ENCODE results near the gene YBX1.
"Not testable (repeated sequence)": the region's sequence is repeated elsewhere in the genome, so short reads cannot be mapped to it uniquely, and the experiment has no call there.

The YBX1 gene

DNA sequence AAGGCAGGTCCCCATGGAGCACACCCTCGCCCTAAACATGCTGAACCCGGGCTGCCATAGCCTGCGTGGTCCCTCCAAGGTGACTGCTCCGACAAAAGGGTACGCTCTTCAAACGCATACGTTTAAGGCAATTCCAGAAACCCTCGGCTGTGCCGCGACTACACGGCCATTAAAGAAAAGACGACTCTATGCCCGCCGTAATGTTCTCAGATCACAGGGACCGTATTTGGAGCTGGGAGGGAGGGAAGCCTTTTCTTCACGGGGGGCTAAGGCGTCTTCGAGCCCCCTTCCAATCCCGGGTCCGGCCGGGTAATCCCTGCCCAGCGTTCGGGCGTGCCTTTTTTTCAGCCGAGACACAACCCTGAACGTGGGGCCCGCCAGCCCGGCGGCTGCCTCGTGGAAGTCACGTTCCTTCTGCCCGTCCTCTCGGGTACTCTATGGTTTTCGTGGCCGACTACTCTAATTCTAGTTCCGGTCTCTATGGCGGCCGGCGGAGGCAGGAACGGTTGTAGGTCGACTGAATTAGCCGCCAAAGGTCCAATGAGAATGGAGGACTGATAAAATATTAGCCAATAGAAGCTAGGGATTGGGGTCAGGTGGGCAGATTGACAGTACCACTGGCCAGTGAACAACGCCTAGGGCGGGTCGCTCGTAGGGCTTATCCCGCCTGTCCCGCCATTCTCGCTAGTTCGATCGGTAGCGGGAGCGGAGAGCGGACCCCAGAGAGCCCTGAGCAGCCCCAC is at the start of gene YBX1:
TSS of gene YBX1 (plus strand) at position 678 of the 743 bp plus-strand sequence. CDS start 148 bp downstream, outside the sequence.
- peak; percentile 87 to 91 (median 88) for DNase-seq (ENCODE audit: low read depth in 4 of 4, low spot score in 1 of 4)

DNA sequence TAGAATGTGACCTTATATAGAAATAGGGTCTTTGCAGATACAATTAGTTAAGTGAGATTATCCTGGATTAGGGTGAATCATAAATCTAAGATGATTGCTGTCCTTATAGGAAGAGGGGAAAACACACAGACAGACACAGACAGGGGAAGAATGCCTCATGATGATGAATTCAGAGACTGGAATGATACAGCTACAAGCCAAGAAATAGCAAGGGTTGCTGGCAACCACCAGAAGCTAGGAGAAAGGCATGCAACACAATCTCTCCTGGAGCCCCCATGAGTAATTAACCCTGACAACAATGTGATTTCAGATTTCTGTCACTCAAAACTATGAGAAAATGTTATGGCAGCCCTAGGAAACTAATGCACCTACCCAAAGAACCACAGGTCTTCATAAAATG is 43.1 kb upstream of the YBX1 start:
- DNase-seq (ENCODE audit: low read depth in 4 of 4, low spot score in 1 of 4): no peak

DNA sequence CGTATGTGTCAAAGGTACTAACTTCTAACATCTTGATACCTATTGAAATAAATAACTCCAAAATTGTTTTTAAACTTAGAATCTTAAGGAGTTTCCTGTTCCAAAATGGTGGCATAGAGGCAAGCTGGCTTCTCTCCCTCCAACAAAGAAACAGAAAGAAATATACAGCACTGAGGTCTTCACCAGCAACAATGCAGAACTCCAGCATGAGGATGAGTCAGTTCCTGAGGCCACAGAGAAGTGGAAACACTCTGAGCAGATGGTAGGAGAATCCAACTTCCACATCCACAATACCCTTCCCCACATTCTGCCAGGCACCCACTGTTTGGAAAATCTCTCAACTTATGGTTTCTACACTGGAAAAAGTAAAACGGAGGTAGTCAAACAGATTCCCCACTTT is 36.2 kb upstream of the YBX1 start:
- DNase-seq (ENCODE audit: low read depth in 4 of 4, low spot score in 1 of 4): no peak

DNA sequence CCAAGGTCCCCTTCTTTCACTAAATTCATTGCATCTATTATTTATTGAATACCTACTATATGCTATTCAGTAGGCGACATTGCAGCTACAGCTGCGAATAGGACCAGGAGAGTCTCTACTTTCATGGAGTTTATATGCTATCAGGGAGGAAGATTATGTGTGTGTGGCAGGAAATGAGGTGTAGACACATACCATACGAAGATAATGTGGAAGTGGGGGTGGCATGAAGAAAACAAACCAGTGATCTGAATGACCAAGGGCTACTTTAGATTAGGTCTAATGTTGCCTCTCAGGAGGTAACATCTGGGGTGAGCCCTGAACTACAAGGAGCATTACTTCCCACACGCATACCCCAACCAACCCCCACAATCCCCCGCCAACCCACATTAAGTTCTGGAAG is 25.0 kb upstream of the YBX1 start:
- DNase-seq (ENCODE audit: low read depth in 4 of 4, low spot score in 1 of 4): no peak

DNA sequence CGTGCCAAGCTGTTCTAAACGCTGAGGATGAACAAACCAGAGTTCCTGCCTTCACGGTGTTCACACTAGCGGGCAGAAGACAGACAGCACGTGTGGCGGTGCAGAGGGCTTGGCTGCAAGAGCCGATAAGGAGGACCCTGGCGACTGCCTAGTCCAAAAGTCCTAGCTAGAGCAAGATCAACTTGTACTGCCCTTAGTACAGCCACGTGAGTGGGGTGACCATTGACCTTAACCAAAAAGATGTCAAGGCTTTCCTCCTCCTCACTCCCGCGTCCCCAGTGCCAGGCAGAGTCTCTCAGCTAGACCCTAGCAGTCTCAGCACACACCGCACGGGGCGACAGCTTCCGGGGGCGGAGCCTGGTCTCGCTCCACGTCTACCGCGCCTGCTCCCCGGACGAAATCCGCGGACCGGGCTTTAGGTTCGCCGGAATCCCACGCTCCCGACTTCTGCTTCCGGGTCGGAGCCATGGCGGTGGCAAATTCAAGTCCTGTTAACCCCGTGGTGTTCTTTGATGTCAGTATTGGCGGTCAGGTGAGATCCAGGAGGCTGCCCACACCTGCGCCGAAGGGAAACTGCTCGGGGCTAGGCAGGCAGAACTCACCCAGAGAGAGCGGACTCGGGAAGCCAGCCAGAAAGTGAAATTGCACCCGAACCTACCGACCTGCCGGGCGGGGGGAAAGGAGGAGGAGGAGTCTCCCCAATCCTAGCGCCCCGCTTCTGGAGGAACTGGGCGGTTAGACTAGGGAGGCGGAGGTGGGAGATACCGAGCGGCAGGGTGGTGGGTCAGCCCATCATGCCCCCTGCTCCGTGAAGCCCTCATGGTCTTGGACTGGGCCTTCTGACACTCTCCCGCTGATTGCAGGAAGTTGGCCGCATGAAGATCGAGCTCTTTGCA is 24.0 kb upstream of the YBX1 start, which contains the start of gene PPIH:
TSS of gene PPIH (plus strand) at position 443 of the 896 bp plus-strand sequence. CDS start at position 467, 24 bp downstream.
- DNase-seq (ENCODE audit: low read depth in 4 of 4, low spot score in 1 of 4): peak; percentile 90 to 94 (median 94)

DNA sequence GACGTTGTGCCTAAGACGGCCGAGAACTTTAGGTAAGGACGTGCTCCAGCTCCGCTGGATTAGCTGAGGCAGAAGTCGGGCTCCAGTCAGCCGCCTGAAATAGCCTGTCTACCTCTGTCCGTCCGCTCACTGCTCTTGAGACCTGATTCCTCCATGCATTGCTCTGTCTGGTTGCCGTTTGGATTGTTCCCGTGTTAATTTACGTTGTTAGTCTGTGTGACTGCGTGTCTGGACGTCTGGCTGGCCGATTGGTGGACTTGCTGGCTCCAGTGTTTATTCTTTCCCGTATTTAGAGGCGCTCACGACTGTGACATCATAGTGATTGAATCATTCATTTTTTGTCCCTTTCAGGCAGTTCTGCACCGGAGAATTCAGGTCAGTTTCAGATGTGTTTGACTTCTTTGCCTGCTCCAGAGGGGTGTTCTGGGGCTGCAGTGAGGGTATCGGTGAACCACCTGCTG is 23.3 kb upstream of the YBX1 start:
- no peak for DNase-seq (ENCODE audit: low read depth in 4 of 4, low spot score in 1 of 4)

DNA sequence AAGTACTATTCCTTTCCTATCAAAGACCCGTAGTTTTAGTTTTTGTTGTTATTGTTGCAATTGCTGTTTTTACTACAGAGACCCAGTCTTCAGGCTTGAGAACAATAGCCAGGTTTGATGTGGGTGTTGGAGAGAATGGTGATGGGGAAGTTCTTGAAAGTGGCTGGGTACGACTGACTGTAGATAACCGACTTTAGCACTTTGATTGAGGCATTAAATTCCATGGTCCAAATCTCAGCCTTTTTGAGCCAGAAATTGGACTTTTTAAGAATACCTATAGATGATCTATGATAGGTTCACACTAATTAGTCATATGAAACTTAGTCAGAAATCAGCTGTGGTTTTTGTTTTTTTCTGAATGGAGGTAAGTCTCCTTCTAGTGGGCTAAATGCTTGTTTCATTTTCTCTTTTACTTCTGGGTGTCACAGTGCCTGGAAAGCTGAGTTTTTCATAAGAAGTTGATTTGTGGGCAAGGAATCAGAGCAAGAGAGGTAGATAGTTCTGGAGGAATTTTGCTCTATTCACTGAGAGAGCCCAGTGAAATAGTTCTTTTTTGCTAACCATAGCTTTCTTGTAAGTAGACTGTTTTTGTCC is 21.2 kb upstream of the YBX1 start:
- no peak for DNase-seq (ENCODE audit: low read depth in 4 of 4, low spot score in 1 of 4)

DNA sequence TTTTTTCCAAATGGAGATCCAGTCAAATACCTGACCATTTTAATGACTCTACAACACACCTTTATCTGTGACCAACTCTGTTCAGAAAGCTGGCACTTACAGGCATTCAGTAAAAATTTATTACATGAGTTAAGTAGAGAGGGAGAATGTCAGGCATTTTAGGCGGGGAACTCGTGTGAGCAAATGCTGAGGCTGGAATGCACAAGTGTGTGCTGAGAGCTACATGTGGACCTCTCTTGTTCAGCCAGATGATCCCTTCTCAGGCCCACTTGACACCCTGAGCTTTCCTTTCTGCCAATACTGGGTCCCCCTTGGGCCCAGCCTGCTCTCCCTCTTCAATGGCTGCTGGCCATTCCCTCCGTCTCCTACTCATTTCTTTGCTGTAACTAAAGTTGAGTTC is 12.3 kb upstream of the YBX1 start:
- no peak for DNase-seq (ENCODE audit: low read depth in 4 of 4, low spot score in 1 of 4)

DNA sequence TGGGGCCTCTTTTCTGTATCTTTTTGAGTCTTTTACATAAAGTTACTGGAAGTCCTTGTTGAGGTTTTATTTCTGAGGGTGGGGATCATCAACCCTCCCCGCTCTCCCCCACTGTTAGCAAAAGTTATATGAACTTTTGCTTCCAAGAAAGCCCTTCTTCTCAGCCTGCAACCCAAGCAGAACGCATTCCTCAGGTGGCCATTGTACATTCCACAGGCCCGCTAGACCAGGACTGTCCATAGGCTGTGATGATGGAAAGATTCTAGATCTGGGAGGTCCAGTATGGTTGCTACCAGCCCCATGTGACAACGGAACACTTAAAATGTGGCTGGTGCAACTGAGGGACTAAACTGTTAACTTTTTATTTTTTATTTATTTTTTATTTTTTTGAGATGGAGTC is 11.8 kb upstream of the YBX1 start:
- DNase-seq (ENCODE audit: low read depth in 4 of 4, low spot score in 1 of 4): no peak

DNA sequence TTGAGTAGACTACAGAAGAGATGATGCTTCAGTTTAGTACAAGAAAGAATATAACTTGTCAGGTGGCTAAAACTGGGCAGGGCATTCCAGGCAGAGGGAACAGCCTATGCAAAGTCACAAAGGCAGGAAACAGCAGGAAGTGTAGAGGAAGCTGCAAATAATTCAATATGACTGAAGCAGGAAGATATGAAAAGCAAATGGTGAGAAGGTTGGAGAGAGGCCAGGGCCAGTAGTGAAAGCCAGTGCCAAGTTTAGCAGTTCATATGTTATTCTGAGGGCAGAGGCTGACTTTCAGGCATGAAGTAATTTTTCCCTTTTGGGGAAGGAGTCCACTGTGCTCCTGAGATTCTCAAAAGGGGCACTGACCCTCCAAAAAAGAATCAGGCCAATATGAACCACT is 8.0 kb upstream of the YBX1 start:
- DNase-seq (ENCODE audit: low read depth in 4 of 4, low spot score in 1 of 4): no peak

DNA sequence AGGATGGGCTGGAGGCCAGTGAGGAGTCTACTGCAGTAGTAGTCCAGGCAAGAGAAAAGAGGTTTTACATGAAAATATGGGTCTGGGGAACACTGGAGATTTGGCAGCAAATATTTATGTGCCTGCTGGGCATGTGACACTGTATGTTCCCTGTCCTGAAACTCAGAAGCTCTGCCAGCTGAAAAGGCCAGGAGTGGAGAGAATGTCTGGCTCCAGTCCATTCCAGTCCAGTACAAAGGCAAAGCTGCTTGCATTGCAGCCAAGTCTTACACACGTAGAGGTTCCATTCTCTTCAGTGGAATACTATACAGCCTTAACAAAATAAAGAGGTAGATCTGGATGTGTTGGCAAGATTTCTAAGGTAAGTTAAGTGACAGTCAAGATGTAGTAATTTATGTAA is 7.5 kb upstream of the YBX1 start:
- no peak for DNase-seq (ENCODE audit: low read depth in 4 of 4, low spot score in 1 of 4)

DNA sequence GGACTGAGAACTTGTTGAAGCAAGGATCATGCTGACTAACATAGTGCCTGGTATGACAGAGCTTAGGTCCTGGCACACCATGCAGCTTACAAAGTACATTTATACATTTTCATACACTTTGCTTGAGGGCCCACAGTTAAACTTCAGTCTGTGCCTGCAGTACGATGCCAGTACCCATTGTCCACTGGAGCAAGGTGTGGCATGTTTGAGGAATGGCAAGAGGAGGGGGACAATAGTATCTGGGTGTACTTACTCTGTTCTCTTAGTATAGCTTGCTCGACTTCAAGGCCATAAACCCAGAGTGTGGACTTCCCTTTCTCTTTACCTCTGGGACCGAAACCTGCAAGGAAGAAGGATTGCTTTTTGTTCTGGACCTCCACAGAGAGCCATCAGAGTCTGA is 6.8 kb upstream of the YBX1 start:
- DNase-seq (ENCODE audit: low read depth in 4 of 4, low spot score in 1 of 4): no peak

DNA sequence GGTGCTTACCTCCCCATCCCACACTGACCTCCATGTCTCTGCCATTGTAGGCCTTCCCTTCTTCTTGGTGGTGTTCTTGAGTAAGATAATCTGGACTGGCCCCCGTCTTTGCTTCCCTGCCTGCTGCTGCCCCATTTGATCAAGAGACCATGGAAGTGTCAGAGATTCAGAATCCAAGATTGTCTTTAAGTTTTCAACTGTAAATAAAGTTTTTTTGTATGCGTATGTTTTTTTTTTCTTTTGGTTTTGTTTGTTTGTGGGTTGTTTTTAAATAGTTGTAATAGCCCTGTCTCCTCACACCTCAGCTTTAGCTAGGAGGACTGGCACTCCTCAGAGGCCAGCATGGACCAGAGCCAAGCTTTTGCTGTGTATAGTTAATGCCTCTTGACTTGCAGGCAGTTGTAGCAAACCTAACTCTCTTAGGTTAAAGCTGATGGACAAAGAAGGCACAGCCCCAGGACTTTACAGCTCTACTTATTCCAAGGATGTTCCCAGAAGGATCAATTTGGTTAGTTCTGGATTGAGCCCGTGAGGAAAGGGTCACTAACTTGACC is 5.6 kb upstream of the YBX1 start:
- no peak for DNase-seq (ENCODE audit: low read depth in 4 of 4, low spot score in 1 of 4)

DNA sequence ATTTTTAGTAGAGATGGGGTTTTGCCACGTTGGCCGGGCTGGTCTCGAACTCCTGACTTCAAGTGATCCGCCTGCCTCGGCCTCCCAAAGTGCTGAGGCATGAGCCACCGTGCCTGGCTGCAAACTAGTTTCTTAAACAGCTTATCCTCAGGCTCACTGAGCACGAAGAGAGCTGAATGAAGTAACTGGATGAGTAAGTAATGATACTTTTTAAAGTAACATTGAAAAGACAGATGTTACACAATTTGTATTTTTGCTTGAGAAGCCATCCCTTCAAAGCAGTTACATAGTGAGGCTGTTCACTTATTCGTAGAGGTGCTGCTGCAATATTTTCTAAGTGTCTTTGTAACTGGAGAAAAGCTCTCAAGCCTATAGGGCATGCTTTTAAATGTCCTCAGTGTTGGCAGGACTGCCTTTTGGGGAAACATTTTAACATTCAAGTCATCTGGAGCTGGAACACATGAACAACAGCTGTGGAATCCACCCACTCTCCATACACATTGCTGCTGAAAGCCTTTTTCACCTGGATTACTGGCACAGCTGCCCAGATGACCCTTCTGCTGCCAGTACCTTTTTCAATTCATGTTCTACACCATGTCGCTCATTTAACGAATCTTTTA is 2.7 kb upstream of the YBX1 start:
- DNase-seq (ENCODE audit: low read depth in 4 of 4, low spot score in 1 of 4): no peak

DNA sequence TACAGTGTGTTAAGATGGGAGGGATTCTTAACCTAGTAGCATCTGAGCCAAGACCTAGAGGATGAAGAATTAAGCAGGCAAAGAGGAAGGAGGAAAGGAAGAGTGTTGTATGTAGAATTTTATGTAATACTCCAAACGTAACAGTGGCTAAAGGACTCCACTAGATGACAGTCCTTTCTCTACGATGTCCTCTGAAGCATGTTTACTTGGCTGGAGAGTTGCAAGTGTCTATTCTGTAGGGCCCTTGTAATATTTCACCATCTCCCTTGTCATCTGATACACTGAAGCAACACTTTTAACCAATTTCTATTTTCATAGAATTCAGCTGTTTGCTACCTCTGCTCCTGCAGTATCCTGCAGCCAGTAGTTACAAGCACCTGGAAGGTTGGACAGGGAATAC is 2.2 kb upstream of the YBX1 start:
- no peak for DNase-seq (ENCODE audit: low read depth in 4 of 4, low spot score in 1 of 4)

DNA sequence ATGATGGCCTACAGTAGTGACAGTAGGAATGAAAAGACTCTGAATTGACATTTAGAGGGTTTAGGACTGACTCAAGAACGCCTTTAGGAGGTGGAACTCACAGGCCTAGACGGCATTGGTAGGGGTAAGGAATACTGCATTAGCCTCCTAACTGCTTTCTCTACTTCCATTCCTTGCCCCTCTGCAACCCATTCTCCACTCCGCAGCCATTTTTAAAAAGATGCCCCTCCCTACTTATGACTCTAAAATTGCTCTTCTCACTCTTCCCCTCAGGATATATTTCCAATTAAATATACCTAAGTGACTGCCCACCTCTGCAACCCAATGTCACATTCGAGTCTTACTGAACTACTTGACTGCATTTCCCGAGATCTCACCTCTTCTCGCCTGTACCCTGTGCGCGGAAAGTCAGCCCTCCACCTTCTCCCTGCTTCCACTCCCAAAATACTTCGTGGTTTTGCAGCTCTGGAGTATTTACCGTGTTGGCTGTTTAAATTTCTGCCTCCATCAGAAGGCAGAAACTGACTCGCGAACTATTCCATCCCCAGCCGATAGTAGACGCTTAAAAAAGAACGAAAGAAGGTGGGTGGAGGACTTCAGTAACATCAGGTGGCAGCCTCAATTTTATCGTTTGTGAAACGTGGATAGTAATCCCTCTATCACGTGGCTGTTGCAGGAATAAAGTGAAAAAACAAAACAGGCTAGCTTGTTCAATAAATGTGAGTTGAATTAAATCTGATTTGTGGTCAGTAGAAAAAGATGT is 1.1 kb upstream of the YBX1 start:
- no peak for DNase-seq (ENCODE audit: low read depth in 4 of 4, low spot score in 1 of 4)

DNA sequence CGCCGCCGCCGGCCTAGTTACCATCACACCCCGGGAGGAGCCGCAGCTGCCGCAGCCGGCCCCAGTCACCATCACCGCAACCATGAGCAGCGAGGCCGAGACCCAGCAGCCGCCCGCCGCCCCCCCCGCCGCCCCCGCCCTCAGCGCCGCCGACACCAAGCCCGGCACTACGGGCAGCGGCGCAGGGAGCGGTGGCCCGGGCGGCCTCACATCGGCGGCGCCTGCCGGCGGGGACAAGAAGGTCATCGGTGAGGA is 193 bp downstream of the YBX1 start:
- DNase-seq (ENCODE audit: low read depth in 4 of 4, low spot score in 1 of 4): not testable (repeated sequence)

DNA sequence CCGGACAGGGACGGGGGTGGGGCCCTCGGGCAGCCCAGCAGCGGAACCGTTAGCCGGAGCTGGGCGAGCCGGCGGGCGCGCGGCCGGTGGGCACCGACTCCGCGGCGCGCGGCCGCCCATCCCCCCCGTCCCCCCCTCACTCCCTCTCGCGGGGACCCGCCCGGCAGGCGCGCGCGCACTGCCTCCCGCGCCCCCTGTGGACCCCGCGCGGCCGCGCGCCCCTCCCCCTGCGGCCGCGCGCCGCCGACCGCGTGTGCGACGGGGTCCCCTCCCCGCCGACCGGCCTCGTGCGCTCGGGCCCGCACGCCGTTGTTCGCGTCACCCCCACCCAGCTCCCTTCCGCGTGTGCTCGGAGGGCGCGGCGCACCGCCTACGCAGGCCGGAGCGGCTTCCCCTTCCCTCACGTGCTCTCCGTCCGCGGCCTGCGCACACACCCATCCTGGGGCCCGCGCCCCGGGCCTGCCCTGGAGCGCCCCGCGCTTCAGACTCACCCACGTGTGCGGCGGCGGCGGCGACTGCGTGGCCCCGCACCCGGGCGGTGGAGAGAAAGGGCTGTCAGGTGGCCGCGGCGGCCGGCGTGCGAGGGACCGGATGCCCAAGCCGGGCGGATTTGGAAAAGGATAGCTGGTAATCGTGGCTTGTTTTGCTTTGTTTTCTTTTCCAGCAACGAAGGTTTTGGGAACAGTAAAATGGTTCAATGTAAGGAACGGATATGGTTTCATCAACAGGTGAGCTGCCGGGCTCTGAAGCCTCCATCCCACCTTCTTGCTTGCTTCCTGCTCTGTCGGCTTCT is 717 bp downstream of the YBX1 start:
- peak in 3 of 4 experiments; percentile 33 to 57 (median 45) for DNase-seq (ENCODE audit: low read depth in 4 of 4, low spot score in 1 of 4)

DNA sequence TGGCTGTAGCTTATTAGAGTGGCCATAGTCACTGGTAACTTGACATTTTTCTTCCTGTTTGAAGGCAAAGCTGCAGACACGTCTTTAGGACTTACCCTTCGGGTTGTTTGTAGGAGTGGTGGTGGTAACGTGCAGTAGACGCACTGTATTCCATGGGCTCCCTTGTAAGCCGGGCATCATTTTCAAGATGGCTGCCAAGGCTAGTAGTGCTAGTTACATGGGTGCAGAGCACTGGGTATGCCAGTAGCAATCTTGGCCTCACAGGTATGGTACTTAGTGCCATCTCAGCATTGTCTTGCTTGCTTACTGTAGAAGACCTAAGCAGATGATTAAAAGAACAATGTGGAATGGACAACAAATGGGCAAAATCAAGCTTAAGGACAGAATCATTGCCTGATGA is 1.9 kb downstream of the YBX1 start:
- no peak for DNase-seq (ENCODE audit: low read depth in 4 of 4, low spot score in 1 of 4)

DNA sequence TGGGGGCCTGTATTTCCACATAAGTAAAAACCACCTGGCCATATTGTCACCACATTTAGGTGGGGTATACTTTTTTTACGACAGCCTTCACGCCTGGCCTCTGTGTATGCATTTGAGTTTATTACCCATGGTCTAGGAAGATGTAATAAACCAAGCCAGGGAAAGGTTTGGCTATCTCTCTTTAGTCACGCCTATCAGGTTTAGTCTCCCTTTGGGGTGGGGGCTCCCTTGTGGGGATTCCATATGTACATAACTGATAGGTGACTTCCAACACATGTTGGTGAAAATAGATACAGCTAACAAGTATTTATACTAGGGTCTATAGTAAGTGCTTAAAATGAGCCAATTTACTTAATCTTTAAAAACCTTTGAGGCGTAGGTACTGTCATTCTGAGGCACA is 4.2 kb downstream of the YBX1 start:
- no peak for DNase-seq (ENCODE audit: low read depth in 4 of 4, low spot score in 1 of 4)

Data from stimulated activated CD4-positive, alpha-beta T cell treated with anti-CD3 and anti-CD28 coated beads, Interleukin-1b, Interleukin-23, amount 100 ng/mL, for 24 hours (primary cell).